ENCODE data around the gene RPS3. TPM values are rescaled to one million over a fixed set of nuclear protein-coding genes. Genes with fewer than 3 reads are reported as not detected.
"Not testable (repeated sequence)": the region's sequence is repeated elsewhere in the genome, so short reads cannot be mapped to it uniquely, and the experiment has no call there.

RPS3 gene
- total RNA-seq, 2 donors from 2014 or later, result 4,623 to 5,372 TPM

DNA sequence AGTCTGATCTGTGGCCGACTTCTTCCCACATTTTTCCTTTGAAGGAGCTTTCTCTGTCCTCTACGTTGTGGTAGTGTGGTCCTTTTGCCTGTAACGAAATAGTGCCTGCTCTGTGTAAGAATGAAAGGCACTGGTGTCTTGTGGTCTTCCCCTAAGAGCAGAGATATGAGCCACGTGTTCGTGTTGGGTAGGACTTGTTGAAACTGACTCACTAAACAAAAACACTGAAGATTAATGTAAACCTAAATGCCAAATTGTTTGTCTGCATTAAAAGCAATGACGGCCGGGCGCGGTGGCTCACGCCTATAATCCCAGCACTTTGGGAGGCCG, 10.1 kb upstream of the RPS3 start:
- Mint-ChIP-seq H3K4me1 (peaks cover 4% of the 10 kb centered on the region), H3K27ac (no peak overlapping the region), H3K36me3 (ENCODE audit: low read depth) (no peaks in the 10 kb centered on the region), H3K27me3 (no peaks in the 10 kb centered on the region), H3K4me3 (no peak overlapping the region), H3K9me3 (no peaks in the 10 kb centered on the region)
- ATAC-seq (replicated peaks), result peak; percentile 30

DNA sequence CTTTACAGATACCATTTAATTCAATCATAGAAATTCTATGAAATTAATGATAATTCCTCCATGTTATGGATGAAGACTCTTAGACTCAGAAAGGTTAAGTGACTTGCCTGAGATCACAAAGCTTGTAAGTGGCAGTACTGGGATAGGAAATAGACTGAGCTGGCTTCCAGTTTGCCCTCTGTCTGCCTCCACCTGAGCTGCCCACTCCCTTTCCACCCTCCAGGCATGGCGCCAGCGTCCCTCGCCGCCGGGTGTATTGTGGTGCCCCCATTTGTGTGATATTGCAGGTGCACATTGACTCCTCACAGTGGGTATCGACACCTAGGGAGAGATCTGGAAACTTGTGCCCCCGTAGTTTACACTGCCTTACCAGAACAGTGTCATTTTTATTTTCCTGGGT, 9.4 kb upstream of the RPS3 start:
- Mint-ChIP-seq H3K27me3 (no peaks in the 10 kb centered on the region), H3K27ac (no peak overlapping the region), H3K9me3 (no peaks in the 10 kb centered on the region), H3K36me3 (ENCODE audit: low read depth) (no peaks in the 10 kb centered on the region), H3K4me3 (no peak overlapping the region), H3K4me1 (no peaks in the 10 kb centered on the region)
- ATAC-seq (replicated peaks), result no peak

DNA sequence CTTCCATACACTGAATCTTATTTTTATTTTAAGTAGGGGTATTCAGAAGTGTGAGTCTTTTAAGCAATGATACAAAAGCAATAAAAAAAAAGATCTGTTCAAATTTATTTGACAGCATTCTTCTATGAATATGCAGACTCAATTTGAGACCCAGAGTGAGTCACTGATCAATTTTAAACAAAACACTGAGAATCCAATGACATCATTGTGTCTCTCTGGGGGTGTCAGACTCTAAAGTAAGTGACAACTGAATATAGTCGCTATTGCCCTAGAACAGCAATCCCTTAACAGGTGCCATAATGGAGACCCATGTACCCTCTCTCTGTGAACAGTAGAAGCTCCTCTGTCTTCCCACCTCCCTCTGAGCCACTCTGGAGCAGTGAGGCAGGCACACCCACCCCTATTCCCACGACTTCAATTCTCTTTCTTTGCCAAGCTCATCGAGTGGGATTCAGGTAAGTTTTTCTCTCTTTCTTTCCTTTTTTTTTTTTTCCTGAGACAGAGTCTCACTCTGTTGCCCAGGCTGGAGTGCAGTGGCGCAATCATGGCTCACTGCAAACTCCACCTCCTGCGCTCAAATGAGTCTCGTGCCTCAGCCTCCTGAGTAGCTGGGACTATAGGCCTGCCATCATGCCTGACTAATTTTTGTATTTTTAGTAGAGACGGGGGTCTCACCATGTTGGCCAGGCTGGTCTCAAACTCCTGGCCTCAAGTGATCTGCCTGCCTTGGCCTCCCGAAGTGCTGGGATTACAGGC, 5.1 kb upstream of the RPS3 start:
- Mint-ChIP-seq H3K27ac (no peak overlapping the region), H3K4me3 (no peak overlapping the region), H3K9me3 (no peaks in the 10 kb centered on the region), H3K4me1 (peaks cover 3% of the 10 kb centered on the region), H3K36me3 (ENCODE audit: low read depth) (peaks cover 3% of the 10 kb centered on the region), H3K27me3 (no peaks in the 10 kb centered on the region)
- ATAC-seq (replicated peaks), result peak; percentile 45

DNA sequence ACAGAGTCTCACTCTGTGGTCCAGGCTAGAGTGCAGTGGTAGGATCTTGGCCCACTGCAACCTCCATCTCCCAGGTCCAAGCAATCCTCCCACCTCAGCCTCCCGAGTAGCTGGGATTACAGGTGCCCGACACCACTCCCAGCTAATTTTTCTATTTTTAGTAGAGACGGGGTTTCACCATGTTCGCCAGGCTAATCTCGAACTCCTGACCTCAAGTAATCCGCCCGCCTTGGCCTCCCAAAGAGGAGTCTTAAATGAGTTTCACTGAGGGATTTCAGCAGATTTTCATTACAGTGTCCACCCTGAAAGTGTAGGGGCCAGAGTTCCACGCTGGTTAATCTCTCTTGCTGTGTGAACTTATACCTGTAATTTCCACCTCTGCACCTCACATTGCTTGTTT, 412 bp upstream of the RPS3 start:
- Mint-ChIP-seq H3K9me3 (no peaks in the 10 kb centered on the region), H3K36me3 (ENCODE audit: low read depth) (peaks cover 49% of the 10 kb centered on the region), H3K4me3 (peak overlapping the region; percentile 100), H3K27me3 (no peaks in the 10 kb centered on the region), H3K27ac (peak overlapping the region; percentile 98), H3K4me1 (peaks cover 29% of the 10 kb centered on the region)
- peak; percentile 9 for ATAC-seq (replicated peaks)

DNA sequence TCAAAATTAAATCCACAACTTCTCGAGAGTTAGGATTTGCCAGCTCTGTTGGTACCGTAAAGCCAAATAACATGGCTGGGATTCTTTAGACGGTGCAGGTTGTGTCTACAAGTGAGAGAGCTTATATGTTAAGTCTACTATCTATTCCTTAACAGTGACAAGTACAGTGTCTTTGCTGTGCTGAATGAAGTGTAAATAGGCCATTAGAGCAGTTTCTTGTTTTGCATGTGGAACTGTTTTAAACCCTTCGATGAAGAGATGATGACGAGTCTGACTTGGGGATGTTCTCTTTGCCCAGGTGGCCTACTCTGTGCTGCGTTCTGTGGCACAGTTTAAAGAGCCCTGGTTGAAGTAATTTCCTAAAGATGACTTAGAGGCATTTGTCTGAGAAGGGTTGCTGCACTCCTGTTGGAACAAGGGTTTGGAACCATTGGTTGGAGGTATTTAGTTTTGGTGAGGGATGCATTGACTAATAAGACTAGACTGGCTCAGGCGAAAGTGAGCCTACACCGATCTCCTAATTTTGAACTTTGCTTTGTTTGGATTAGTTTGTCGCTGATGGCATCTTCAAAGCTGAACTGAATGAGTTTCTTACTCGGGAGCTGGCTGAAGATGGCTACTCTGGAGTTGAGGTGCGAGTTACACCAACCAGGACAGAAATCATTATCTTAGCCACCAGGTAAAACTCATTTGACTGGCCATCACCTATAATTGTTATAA, 988 bp downstream of the RPS3 start:
- H3K36me3 Mint-ChIP-seq (ENCODE audit: low read depth), result peaks cover 63% of the 10 kb centered on the region
- peaks cover 36% of the 10 kb centered on the region for H3K4me1 Mint-ChIP-seq

DNA sequence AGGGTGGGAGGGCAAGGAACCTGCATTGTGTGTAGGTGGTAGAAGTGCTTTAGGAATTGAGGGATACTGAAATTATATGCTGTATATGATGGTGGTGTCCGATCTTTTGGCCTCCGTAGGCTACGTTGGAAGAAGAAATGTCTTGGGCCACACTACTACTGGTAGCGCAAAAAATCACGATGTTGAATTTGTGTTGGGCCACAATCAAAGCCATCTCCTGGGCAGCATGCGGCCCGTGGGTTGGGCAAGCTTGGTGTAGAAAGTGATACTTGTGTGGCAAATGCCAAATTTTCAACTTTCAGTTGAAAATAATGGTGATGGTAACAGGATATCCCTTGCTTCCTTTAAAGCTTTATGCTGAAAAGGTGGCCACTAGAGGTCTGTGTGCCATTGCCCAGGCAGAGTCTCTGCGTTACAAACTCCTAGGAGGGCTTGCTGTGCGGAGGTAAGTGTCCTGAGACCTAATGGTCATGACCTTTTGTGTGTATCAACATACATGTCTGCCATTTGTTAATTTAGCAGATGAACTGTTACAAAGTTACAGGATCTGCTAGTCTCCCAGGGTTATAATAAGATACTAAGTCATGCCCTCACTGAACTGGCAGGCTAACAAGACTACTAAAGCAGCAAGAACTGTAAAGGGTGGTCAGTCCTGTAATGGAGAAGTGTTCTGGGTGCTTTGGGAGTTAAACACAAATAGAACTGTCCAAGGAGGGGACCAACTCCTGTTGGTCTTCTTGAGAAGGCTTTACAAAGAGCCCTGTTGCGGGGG, 2.9 kb downstream of the RPS3 start:
- Mint-ChIP-seq H3K27ac (peak overlapping the region; percentile 98), H3K4me1 (peaks cover 36% of the 10 kb centered on the region), H3K4me3 (peak overlapping the region; percentile 100), H3K27me3 (no peaks in the 10 kb centered on the region), H3K9me3 (no peaks in the 10 kb centered on the region), H3K36me3 (ENCODE audit: low read depth) (peaks cover 82% of the 10 kb centered on the region)
- no peak for ATAC-seq (replicated peaks)

More for the DNA sequence above, 988 bp downstream of the RPS3 start:
- Mint-ChIP-seq H3K4me3 (peak overlapping the region; percentile 100), H3K27me3 (no peaks in the 10 kb centered on the region), H3K9me3 (no peaks in the 10 kb centered on the region), H3K27ac (peak overlapping the region; percentile 98)
- peak; percentile 13 for ATAC-seq (replicated peaks)

DNA sequence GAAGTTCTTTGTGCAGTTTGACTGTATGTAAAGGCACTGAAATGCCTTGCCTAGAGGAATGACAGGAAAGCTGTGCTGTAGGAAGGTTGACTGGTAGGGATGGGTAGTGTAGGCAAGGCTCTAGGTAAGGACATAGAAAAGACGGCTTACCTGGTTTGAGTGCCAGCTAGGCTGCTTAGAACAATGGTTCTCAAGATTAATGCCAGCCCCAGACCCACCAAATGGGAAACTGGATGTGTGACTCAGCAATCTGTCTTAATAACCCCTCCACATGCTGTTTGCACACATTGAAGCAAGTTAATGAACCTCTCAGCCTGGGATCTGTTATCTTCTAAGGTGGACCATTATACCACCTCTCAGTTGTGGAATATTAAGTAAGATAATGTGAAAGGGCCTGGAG, 3.7 kb downstream of the RPS3 start:
- peaks cover 90% of the 10 kb centered on the region for H3K36me3 Mint-ChIP-seq (ENCODE audit: low read depth)
- peak overlapping the region; percentile 100 for H3K4me3 Mint-ChIP-seq

DNA sequence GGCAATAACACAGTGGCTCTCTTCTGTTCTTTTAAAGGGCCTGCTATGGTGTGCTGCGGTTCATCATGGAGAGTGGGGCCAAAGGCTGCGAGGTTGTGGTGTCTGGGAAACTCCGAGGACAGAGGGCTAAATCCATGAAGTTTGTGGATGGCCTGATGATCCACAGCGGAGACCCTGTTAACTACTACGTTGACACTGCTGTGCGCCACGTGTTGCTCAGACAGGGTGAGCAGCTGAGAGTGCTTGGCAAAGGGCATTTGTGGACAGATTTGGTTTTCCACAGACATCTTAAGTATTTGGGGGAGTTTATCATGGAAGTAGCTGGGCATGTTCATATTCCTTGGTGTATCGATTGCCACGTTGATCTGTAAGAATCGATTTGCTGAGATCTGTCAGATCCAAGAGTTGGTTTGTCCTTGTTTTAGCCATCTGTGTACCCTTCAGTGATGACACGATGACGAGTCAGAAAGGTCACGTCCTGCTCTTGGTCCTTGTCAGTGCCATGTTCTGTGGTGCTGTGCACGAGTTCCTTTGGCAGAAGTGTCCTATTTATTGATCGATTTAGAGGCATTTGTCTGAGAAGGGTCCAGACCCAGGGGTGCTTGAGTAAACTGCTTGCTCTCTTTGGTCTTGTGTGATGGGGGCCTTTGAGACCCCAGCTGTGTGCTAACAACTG, 4.8 kb downstream of the RPS3 start:
- H3K27ac Mint-ChIP-seq, result peak overlapping the region; percentile 98
- peaks cover 98% of the 10 kb centered on the region for H3K36me3 Mint-ChIP-seq (ENCODE audit: low read depth)
- H3K9me3 Mint-ChIP-seq, result no peaks in the 10 kb centered on the region
- peak overlapping the region; percentile 100 for H3K4me3 Mint-ChIP-seq
- peaks cover 40% of the 10 kb centered on the region for H3K4me1 Mint-ChIP-seq
- no peaks in the 10 kb centered on the region for H3K27me3 Mint-ChIP-seq
- no peak for ATAC-seq (replicated peaks)

More for the DNA sequence above, 3.7 kb downstream of the RPS3 start:
- ATAC-seq (replicated peaks), result no peak
- no peaks in the 10 kb centered on the region for H3K27me3 Mint-ChIP-seq
- no peaks in the 10 kb centered on the region for H3K9me3 Mint-ChIP-seq
- peak overlapping the region; percentile 98 for H3K27ac Mint-ChIP-seq
- H3K4me1 Mint-ChIP-seq, result peaks cover 41% of the 10 kb centered on the region

DNA sequence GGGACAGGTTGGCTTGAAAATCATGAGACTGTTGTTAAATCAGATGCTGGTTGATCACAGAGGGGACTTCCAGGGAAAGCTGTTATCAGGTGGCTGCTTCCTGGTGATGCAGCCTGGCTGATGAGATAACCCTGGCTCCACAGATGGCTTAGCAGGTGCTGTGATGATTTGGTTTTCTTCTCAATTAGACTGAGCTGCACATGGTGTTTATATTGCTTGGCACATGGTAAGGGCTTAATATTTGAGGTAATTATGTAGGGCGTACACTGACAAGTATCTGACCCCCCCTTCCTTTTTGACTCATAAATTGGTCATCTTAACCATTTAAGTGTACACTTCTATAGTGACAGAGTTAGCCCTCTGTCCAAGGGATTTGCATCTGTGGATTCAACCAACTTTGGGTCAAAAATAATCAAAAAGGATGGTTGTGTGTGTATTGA, 7.0 kb downstream of the RPS3 start:
- peak; percentile 24 for ATAC-seq (replicated peaks)
- no peaks in the 10 kb centered on the region for H3K27me3 Mint-ChIP-seq
- peaks cover 81% of the 10 kb centered on the region for H3K36me3 Mint-ChIP-seq (ENCODE audit: low read depth)
- peaks cover 36% of the 10 kb centered on the region for H3K4me1 Mint-ChIP-seq
- no peak overlapping the region for H3K27ac Mint-ChIP-seq
- no peak overlapping the region for H3K4me3 Mint-ChIP-seq
- H3K9me3 Mint-ChIP-seq, result no peaks in the 10 kb centered on the region

DNA sequence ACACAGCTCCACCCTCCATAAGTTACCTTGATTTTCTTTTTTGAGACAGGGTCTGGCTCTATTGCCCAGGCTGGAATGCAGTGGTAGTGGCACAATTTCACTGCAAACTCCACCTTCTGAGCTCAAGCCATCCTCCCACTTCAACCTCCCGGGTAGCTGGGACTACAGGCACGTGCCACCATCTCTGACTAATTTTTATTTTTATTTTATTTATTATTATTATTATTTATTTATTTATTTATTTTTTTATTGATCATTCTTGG, 9.6 kb downstream of the RPS3 start:
- Mint-ChIP-seq H3K27me3 (no peaks in the 10 kb centered on the region), H3K27ac (no peak overlapping the region), H3K9me3 (no peaks in the 10 kb centered on the region), H3K4me3 (no peak overlapping the region), H3K36me3 (ENCODE audit: low read depth) (peaks cover 81% of the 10 kb centered on the region), H3K4me1 (peaks cover 13% of the 10 kb centered on the region)
- no peak for ATAC-seq (replicated peaks)

DNA sequence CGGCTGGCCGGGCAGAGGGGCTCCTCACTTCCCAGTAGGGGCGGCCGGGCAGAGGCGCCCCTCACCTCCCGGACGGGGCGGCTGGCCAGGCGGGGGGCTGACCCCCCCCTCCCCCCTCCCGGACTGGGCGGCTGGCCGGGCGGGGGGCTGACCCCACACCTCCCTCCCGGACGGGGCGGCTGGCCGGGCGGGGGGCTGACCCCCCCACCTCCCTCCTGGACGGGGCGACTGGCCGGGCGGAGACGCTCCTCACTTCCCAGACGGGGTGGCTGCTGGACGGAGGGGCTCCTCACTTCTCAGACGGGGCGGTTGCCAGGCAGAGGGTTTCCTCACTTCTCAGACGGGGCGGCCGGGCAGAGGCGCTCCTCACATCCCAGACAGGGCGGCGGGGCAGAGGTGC, 10.7 kb downstream of the RPS3 start:
- H3K9me3 Mint-ChIP-seq; ATAC-seq (replicated peaks); H3K4me3 Mint-ChIP-seq; H3K4me1 Mint-ChIP-seq; H3K27ac Mint-ChIP-seq; H3K27me3 Mint-ChIP-seq: not testable (repeated sequence)
- H3K36me3 Mint-ChIP-seq (ENCODE audit: low read depth), result peaks cover 81% of the 10 kb centered on the region

DNA sequence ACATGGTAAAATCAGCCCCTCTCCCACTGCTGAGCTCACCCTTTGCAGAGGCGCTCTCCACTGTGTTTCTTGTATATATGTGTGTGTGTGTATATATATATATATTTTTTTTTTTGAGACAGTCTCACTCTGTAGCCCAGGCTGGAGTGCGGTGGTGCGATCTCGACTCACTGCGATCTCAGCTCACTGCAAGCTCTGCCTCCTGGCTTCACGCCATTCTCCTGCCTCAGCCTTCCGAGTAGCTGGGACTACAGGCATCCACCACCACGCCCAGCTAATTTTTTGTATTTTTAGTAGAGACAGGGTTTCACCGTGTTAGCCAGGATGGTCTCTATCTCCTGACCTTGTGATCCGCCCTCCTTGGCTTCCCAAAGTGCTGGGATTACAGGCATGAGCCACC, 13.8 kb downstream of the RPS3 start:
- not testable (repeated sequence) for H3K4me3 Mint-ChIP-seq; ATAC-seq (replicated peaks); H3K27ac Mint-ChIP-seq; H3K9me3 Mint-ChIP-seq; H3K27me3 Mint-ChIP-seq; H3K4me1 Mint-ChIP-seq
- H3K36me3 Mint-ChIP-seq (ENCODE audit: low read depth), result peaks cover 73% of the 10 kb centered on the region

DNA sequence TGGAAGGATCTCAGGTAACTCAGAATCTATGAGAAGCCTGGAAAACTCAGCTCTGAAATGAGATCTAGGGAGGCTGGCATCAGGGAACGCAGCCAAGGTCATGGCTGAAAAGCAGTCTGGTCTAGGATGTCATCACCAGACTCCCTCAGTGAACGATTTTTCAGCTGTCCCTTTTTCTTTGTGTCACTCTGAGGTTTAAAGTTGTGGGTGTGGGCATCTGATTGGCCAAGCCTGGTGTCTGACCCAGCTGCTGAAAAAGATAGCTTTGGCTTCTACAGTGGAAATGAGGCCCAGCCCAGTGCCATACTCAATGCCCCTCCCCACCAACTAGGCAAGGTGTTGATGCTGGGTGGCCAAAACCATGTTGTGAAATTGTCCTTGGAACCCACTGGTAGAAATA, 14.5 kb downstream of the RPS3 start:
- Mint-ChIP-seq H3K9me3 (no peaks in the 10 kb centered on the region), H3K27me3 (no peaks in the 10 kb centered on the region)
- ATAC-seq (replicated peaks), result no peak

DNA sequence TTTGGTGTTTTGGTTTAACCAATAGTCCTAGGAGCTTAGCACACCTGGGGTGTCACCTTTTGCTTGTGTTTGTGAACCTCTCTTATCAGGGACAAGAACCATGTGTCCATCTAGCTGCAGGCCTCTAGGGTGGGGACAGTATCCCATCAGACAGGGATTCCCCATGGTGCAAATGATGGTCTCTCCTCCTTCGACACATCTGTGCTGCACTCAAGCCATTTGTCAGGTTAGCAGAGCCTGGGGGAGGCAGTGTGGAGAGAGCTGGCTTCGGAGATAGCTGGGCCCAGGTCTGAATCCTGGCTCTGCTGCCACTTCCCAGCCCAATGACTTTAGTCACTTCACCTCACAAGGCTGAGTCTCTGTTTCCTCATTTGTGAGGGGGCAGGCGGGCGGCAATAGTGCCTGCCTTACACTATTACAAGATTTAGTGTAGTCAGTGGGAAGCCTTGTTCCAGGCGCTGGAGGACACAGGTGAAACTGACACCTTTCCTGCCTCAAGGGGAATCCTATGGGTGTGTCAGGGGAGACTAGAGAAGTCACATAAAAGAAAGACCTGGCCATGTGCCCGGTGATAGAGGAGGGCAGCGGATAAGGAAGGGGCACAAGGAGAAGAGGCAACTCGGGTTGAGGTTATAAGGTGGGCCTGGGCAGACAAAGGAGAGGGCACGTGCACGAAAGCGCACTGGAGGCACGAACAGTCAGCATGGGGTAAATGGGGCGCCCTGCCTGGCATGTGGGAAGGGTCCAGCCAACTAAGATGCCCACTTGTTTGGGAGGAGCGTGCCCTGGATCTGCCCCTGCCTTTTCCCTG, 21.1 kb downstream of the RPS3 start:
- Mint-ChIP-seq H3K36me3 (ENCODE audit: low read depth) (peaks cover 28% of the 10 kb centered on the region), H3K4me1 (no peaks in the 10 kb centered on the region), H3K9me3 (no peaks in the 10 kb centered on the region), H3K27ac (no peak overlapping the region), H3K4me3 (no peak overlapping the region), H3K27me3 (no peaks in the 10 kb centered on the region)
- ATAC-seq (replicated peaks), result no peak

More for the DNA sequence above, 14.5 kb downstream of the RPS3 start:
- H3K4me3 Mint-ChIP-seq, result no peak overlapping the region
- H3K27ac Mint-ChIP-seq, result no peak overlapping the region
- H3K4me1 Mint-ChIP-seq, result no peaks in the 10 kb centered on the region
- H3K36me3 Mint-ChIP-seq (ENCODE audit: low read depth), result peaks cover 66% of the 10 kb centered on the region
